OCI-LY7 (cell line): ENCODE data around the gene EP400.

ENCODE experiments used
- EZH2phosphoT487 ChIP-seq: fragments of 200-600 bp; sonication (generic); IDR thresholded peaks from 2 replicates; pipeline ENCODE4 v1.6.1; 2018; ENCODE audit warnings: low read depth, borderline replicate concordance, mild to moderate bottlenecking, mixed run types, antibody characterized with exemption, low read length, moderate library complexity, mixed read lengths
- TF ChIP-seq, protein P1 (sequence below): fragments of 200-600 bp; sonication (generic); conservative IDR thresholded peaks from 2 replicates; pipeline ENCODE4 v1.5.1; 2014; ENCODE audit warnings: mild to moderate bottlenecking, antibody characterized with exemption, low read length, moderate library complexity, mixed read lengths

DNA sequence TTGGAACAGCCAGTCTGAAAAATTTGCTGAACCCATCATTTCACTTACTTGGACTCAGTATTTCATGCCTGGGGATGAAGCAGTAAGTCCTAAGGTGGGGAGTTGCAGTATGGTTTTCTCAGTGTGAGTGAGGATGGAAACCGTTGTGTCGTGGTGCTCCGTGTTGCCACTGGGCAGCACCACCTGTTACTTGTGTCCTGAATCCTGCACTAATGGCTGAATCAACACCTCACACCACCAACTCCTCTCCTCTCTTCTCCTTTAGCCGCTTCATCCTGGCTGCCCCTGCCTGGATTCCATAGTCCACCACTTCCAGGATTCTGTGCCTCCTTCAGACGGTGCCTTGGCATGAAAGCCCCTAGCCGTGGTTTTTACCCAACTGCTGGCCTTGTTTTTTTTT, 3.0 kb upstream of the EP400 start:
- TF ChIP-seq, protein P1, sequence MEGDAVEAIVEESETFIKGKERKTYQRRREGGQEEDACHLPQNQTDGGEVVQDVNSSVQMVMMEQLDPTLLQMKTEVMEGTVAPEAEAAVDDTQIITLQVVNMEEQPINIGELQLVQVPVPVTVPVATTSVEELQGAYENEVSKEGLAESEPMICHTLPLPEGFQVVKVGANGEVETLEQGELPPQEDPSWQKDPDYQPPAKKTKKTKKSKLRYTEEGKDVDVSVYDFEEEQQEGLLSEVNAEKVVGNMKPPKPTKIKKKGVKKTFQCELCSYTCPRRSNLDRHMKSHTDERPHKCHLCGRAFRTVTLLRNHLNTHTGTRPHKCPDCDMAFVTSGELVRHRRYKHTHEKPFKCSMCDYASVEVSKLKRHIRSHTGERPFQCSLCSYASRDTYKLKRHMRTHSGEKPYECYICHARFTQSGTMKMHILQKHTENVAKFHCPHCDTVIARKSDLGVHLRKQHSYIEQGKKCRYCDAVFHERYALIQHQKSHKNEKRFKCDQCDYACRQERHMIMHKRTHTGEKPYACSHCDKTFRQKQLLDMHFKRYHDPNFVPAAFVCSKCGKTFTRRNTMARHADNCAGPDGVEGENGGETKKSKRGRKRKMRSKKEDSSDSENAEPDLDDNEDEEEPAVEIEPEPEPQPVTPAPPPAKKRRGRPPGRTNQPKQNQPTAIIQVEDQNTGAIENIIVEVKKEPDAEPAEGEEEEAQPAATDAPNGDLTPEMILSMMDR, result no peak
- no peak for TF ChIP-seq EZH2phosphoT487
